ENCODE data around the gene NAA10.
A peak's percentile ranks its signal among the peaks of the same experiment; 100 is the strongest.

Gene NAA10

GRCh38 chrX:153965406-153965805 is 30.6 kb upstream of the NAA10 start:
- H3K27ac ChIP-seq (ENCODE audit: extremely low read depth, low read depth, low read length) = no peak overlapping the region
- ChIA-PET POLR2A (interaction anchor here (0.6 kb wide), 1 partner anchor 124 kb away, joined by 4 read pairs; no protein-coding TSS in a partner anchor), CTCF (interaction anchor here (1.0 to 7.0 kb wide), 2 partner anchors 13 to 19 kb away, joined by 3 to 65 read pairs; no protein-coding TSS in a partner anchor)
- no peak overlapping the region for H3K4me3 ChIP-seq (ENCODE audit: low read depth, low read length)
- H3K36me3 ChIP-seq (ENCODE audit: control insufficient read depth in 2 of 2, insufficient read depth in 1 of 2, low read length in 2 of 2) = peaks cover 19 to 78% of the 10 kb centered on the region in 2 experiments
- H3K4me1 ChIP-seq (ENCODE audit: control insufficient read depth, insufficient read depth, low read length) = peaks cover 4% of the 10 kb centered on the region; the same call in 1 of the 2 replicates
- TF ChIP-seq, protein P1, sequence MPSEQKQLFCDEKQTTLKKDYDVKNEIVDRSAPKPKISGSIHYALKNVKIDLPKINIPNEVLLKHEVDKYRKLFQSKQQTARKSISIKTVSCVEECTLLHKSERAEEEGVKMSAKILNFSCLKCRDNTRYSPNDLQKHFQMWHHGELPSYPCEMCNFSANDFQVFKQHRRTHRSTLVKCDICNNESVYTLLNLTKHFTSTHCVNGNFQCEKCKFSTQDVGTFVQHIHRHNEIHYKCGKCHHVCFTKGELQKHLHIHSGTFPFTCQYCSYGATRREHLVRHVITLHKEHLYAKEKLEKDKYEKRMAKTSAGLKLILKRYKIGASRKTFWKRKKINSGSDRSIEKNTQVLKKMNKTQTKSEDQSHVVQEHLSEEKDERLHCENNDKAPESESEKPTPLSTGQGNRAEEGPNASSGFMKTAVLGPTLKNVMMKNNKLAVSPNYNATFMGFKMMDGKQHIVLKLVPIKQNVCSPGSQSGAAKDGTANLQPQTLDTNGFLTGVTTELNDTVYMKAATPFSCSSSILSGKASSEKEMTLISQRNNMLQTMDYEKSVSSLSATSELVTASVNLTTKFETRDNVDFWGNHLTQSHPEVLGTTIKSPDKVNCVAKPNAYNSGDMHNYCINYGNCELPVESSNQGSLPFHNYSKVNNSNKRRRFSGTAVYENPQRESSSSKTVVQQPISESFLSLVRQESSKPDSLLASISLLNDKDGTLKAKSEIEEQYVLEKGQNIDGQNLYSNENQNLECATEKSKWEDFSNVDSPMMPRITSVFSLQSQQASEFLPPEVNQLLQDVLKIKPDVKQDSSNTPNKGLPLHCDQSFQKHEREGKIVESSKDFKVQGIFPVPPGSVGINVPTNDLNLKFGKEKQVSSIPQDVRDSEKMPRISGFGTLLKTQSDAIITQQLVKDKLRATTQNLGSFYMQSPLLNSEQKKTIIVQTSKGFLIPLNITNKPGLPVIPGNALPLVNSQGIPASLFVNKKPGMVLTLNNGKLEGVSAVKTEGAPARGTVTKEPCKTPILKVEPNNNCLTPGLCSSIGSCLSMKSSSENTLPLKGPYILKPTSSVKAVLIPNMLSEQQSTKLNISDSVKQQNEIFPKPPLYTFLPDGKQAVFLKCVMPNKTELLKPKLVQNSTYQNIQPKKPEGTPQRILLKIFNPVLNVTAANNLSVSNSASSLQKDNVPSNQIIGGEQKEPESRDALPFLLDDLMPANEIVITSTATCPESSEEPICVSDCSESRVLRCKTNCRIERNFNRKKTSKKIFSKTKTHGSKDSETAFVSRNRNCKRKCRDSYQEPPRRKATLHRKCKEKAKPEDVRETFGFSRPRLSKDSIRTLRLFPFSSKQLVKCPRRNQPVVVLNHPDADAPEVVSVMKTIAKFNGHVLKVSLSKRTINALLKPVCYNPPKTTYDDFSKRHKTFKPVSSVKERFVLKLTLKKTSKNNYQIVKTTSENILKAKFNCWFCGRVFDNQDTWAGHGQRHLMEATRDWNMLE (tag by site-specific recombination; conservative IDR thresholded peaks at IDR 0.05; ENCODE audit: low read depth) = no peak
- TF ChIP-seq ZNF776 (tag by site-specific recombination; IDR thresholded peaks at IDR 0.05; ENCODE audit: borderline replicate concordance) = no peak
- TF ChIP-seq ZNF510 (tag by site-specific recombination; IDR thresholded peaks at IDR 0.05; ENCODE audit: insufficient replicate concordance) = no peak
- no peak for TF ChIP-seq KLF9 (tag by site-specific recombination; IDR thresholded peaks at IDR 0.05; ENCODE audit: low read depth)
- TF ChIP-seq ZNF366 (tag by site-specific recombination; conservative IDR thresholded peaks at IDR 0.05) = no peak
- no peak for TF ChIP-seq ZNF169 (tag by site-specific recombination; IDR thresholded peaks at IDR 0.05)
- no peak for TF ChIP-seq ZNF843 (tag by site-specific recombination; IDR thresholded peaks at IDR 0.05)
- no peak for TF ChIP-seq ZNF292 (tag by site-specific recombination; IDR thresholded peaks at IDR 0.05; ENCODE audit: borderline replicate concordance, low read depth)
- no peak for TF ChIP-seq KLF16 (tag by site-specific recombination; IDR thresholded peaks at IDR 0.05)
- TF ChIP-seq ZNF37A (tag by site-specific recombination; IDR thresholded peaks at IDR 0.05) = no peak
- TF ChIP-seq ZNF16 (tag by site-specific recombination; IDR thresholded peaks at IDR 0.05; ENCODE audit: low read depth) = no peak
- TF ChIP-seq ZNF664 (tag by site-specific recombination; IDR thresholded peaks at IDR 0.05) = no peak
- TF ChIP-seq MEIS1 (CRISPR knock-in tag; IDR thresholded peaks at IDR 0.05; ENCODE audit: borderline replicate concordance) = no peak
- TF ChIP-seq ZNF658 (tag by site-specific recombination; IDR thresholded peaks at IDR 0.05) = no peak
- H3K9me3 ChIP-seq (ENCODE audit: control insufficient read depth, insufficient read depth, low read depth, low read length) = no peaks in the 10 kb centered on the region

DNA sequence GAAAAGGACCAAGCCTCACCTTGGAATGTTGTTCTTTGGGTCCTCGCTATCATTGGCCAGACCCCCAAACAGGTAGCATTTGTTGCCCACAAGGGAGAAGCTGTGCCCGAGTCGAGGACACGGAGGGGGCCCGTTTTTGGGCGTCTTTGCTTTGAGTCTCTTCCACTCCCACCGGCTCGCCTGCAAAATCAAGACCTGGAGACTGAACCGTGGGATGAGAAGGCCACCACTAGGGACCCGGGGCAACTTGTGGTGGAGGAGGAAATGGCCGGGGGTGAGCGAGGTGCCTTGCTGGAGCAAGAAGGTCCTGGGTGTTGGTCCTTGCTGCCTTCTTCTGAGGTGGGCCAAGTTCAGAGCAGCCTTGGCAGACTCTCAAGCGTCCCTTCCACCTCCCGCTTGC is 29.3 kb upstream of the NAA10 start:
- ChIA-PET POLR2A (interaction anchor here (1.9 kb wide), 1 partner anchor 36 kb away, joined by 5 read pairs; no protein-coding TSS in a partner anchor), CTCF (interaction anchor here (1.0 to 1.9 kb wide), 4 partner anchors 10 to 17 kb away, joined by 3 to 5 read pairs (median 3); no protein-coding TSS in a partner anchor)
- Histone ChIP-seq H3K36me3 (ENCODE audit: control insufficient read depth in 2 of 2, insufficient read depth in 1 of 2, low read length in 2 of 2) (peaks cover 28 to 91% of the 10 kb centered on the region in 2 experiments), H3K27ac (ENCODE audit: extremely low read depth, low read depth, low read length) (no peak overlapping the region), H3K4me3 (ENCODE audit: low read depth, low read length) (no peak overlapping the region), H3K9me3 (ENCODE audit: control insufficient read depth, insufficient read depth, low read depth, low read length) (no peaks in the 10 kb centered on the region), H3K4me1 (ENCODE audit: control insufficient read depth, insufficient read depth, low read length) (peaks cover 4% of the 10 kb centered on the region; the same call in 1 of the 2 replicates)
- TF ChIP-seq ZBTB8A (tag by site-specific recombination; IDR thresholded peaks at IDR 0.05) = 0 out of 2 replicates have a peak, but pooled peaks have one; percentile 26
- TF ChIP-seq ZBTB7A (tag by site-specific recombination; IDR thresholded peaks at IDR 0.05; ENCODE audit: low read depth) = no peak

- no peak overlapping the region for H3K27ac ChIP-seq (ENCODE audit: extremely low read depth, low read depth, low read length)
- ChIA-PET CTCF (interaction anchor here (0.6 to 1.9 kb wide), 6 partner anchors 10 to 40 kb away, joined by 3 to 9 read pairs (median 3); no protein-coding TSS in a partner anchor), POLR2A (interaction anchor here (0.5 to 1.9 kb wide), 4 partner anchors 11 to 618 kb away, joined by 3 to 5 read pairs (median 4); no protein-coding TSS in a partner anchor)
- no peak overlapping the region for H3K4me3 ChIP-seq (ENCODE audit: low read depth, low read length)
- H3K9me3 ChIP-seq (ENCODE audit: control insufficient read depth, insufficient read depth, low read depth, low read length) = no peaks in the 10 kb centered on the region
- peaks cover 4% of the 10 kb centered on the region; the same call in 1 of the 2 replicates for H3K4me1 ChIP-seq (ENCODE audit: control insufficient read depth, insufficient read depth, low read length)
- peaks cover 28 to 95% of the 10 kb centered on the region in 2 experiments for H3K36me3 ChIP-seq (ENCODE audit: control insufficient read depth in 2 of 2, insufficient read depth in 1 of 2, low read length in 2 of 2)
- TF ChIP-seq GFI1B (tag by site-specific recombination; IDR thresholded peaks at IDR 0.05) (no peak), ZNF654 (tag by site-specific recombination; IDR thresholded peaks at IDR 0.05; ENCODE audit: low read depth) (no peak)
- TF ChIP-seq, protein P2, sequence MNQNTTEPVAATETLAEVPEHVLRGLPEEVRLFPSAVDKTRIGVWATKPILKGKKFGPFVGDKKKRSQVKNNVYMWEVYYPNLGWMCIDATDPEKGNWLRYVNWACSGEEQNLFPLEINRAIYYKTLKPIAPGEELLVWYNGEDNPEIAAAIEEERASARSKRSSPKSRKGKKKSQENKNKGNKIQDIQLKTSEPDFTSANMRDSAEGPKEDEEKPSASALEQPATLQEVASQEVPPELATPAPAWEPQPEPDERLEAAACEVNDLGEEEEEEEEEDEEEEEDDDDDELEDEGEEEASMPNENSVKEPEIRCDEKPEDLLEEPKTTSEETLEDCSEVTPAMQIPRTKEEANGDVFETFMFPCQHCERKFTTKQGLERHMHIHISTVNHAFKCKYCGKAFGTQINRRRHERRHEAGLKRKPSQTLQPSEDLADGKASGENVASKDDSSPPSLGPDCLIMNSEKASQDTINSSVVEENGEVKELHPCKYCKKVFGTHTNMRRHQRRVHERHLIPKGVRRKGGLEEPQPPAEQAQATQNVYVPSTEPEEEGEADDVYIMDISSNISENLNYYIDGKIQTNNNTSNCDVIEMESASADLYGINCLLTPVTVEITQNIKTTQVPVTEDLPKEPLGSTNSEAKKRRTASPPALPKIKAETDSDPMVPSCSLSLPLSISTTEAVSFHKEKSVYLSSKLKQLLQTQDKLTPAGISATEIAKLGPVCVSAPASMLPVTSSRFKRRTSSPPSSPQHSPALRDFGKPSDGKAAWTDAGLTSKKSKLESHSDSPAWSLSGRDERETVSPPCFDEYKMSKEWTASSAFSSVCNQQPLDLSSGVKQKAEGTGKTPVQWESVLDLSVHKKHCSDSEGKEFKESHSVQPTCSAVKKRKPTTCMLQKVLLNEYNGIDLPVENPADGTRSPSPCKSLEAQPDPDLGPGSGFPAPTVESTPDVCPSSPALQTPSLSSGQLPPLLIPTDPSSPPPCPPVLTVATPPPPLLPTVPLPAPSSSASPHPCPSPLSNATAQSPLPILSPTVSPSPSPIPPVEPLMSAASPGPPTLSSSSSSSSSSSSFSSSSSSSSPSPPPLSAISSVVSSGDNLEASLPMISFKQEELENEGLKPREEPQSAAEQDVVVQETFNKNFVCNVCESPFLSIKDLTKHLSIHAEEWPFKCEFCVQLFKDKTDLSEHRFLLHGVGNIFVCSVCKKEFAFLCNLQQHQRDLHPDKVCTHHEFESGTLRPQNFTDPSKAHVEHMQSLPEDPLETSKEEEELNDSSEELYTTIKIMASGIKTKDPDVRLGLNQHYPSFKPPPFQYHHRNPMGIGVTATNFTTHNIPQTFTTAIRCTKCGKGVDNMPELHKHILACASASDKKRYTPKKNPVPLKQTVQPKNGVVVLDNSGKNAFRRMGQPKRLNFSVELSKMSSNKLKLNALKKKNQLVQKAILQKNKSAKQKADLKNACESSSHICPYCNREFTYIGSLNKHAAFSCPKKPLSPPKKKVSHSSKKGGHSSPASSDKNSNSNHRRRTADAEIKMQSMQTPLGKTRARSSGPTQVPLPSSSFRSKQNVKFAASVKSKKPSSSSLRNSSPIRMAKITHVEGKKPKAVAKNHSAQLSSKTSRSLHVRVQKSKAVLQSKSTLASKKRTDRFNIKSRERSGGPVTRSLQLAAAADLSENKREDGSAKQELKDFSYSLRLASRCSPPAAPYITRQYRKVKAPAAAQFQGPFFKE (tag by site-specific recombination; IDR thresholded peaks at IDR 0.05; ENCODE audit: borderline replicate concordance) = no peak
These were observed 28.7 kb upstream of the NAA10 start for GRCh38 chrX:153963546-153963945.
